Ramos (cell line): Measurements from ENCODE around the gene GAR1.
"Not testable (repeated sequence)": the region's sequence is repeated elsewhere in the genome, so short reads cannot be mapped to it uniquely, and the experiment has no call there.

Source experiments
- in situ Hi-C: fragments of 300-500 bp; cut with MboI; formaldehyde crosslinking; loops from one replicate; pipeline ENCODE4 v1.14.3; 2022; ENCODE audit warnings: low sequenced_read_pairs; ENCODE audit not compliant: unreplicated experiment

The GAR1 gene

GRCh38 chr4:109815151-109816081, at the start of gene GAR1:
GAR1 (plus strand) TSS chr4:109815762; CDS start chr4:109816165, 403 bp downstream.
- in situ Hi-C loops = no loop called here

- in situ Hi-C loops = not testable (repeated sequence)
Observed at GRCh38 chr4:109782092-109782491, 33.5 kb upstream of the GAR1 start.

- in situ Hi-C loops = no loop called here
Observed at GRCh38 chr4:109786846-109787245, 28.7 kb upstream of the GAR1 start.

GRCh38 chr4:109787807-109788206, 27.8 kb upstream of the GAR1 start:
- in situ Hi-C loops = no loop called here

GRCh38 chr4:109795059-109795458, 20.5 kb upstream of the GAR1 start:
- in situ Hi-C loops = no loop called here

GRCh38 chr4:109798866-109799265, 16.7 kb upstream of the GAR1 start:
- in situ Hi-C loops = no loop called here

- in situ Hi-C loops = loop anchor here (5.0 kb wide), 1 partner anchor 374 kb away; no protein-coding TSS in a partner anchor
Observed at GRCh38 chr4:109801099-109801789, 14.3 kb upstream of the GAR1 start.

- in situ Hi-C loops = loop anchor here (5.0 kb wide), 1 partner anchor 375 kb away; no protein-coding TSS in a partner anchor
Observed at GRCh38 chr4:109801895-109802319, 13.7 kb upstream of the GAR1 start, which contains the start of gene CFI. CFI (minus strand) TSS chr4:109801999; CDS start chr4:109801971, 28 bp downstream.

GRCh38 chr4:109803924-109804571, 11.5 kb upstream of the GAR1 start:
- in situ Hi-C loops = loop anchor here (5.0 kb wide), 1 partner anchor 377 kb away; no protein-coding TSS in a partner anchor

GRCh38 chr4:109809655-109810054, 5.9 kb upstream of the GAR1 start:
- in situ Hi-C loops = no loop called here

- in situ Hi-C loops = no loop called here
Observed at GRCh38 chr4:109810552-109811387, 4.8 kb upstream of the GAR1 start.

GRCh38 chr4:109811707-109812106, 3.9 kb upstream of the GAR1 start:
- in situ Hi-C loops = no loop called here

GRCh38 chr4:109816082-109816442, 500 bp downstream of the GAR1 start:
- in situ Hi-C loops = no loop called here

GRCh38 chr4:109816894-109817293, 1.3 kb downstream of the GAR1 start:
- in situ Hi-C loops = no loop called here

GRCh38 chr4:109818268-109818667, 2.7 kb downstream of the GAR1 start:
- in situ Hi-C loops = no loop called here

GRCh38 chr4:109820563-109820962, 5.0 kb downstream of the GAR1 start:
- in situ Hi-C loops = no loop called here

- in situ Hi-C loops = no loop called here
Observed at GRCh38 chr4:109821185-109821584, 5.6 kb downstream of the GAR1 start.

GRCh38 chr4:109826719-109827118, 11.2 kb downstream of the GAR1 start:
- in situ Hi-C loops = no loop called here

GRCh38 chr4:109827672-109828071, 12.1 kb downstream of the GAR1 start, which contains the start of gene RRH:
RRH (plus strand) TSS chr4:109827972; CDS start chr4:109828028, 56 bp downstream.
- in situ Hi-C loops = no loop called here

- in situ Hi-C loops = no loop called here
Observed at GRCh38 chr4:109833756-109834155, 18.2 kb downstream of the GAR1 start.
